GM13977 (cell line): ENCODE measurements around the gene TTC28.
"Not testable (repeated sequence)": the region's sequence is repeated elsewhere in the genome, so short reads cannot be mapped to it uniquely, and the experiment has no call there.

Experiments
- DNase-seq: peaks from one replicate; pipeline ENCODE4 v3.0.0; 2012; ENCODE audit warnings: low spot score
- in situ Hi-C: fragments of 300-500 bp; cut with MboI; formaldehyde crosslinking; loops from one replicate; pipeline ENCODE4 v1.12.0; 2022; ENCODE audit warnings: low sequenced_read_pairs, low pct_unique_long_range_greater_than_20kb, mixed read lengths, inconsistent platforms; ENCODE audit not compliant: unreplicated experiment
- TF ChIP-seq, protein P1 (sequence below): IDR thresholded peaks from 2 replicates; pipeline ENCODE4 v1.5.1; 2012; ENCODE audit warnings: mild to moderate bottlenecking, control low read depth; ENCODE audit not compliant: insufficient read depth; ENCODE audit errors: extremely low read depth, missing control alignments

TTC28 gene

DNA sequence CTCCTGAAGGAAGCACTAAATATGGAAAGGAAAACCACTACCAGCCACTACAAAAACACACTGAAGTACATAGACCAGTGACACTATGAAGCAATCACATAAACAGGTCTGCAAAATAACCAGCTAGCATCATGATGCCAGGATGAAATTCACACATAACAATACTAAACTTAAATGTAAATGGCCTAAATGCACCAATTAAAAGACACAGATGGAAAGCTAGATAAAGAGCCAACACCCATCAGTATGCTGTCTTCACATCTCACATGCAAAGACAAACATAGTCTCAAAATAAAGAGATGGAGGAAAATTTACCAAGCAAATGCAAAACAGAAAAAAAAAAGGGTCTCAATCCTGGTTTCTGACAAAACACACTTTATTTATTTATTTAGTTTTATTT, 171.7 kb downstream of the TTC28 start:
- in situ Hi-C loops: no loop called here
- DNase-seq: no peak
- TF ChIP-seq, protein P1, sequence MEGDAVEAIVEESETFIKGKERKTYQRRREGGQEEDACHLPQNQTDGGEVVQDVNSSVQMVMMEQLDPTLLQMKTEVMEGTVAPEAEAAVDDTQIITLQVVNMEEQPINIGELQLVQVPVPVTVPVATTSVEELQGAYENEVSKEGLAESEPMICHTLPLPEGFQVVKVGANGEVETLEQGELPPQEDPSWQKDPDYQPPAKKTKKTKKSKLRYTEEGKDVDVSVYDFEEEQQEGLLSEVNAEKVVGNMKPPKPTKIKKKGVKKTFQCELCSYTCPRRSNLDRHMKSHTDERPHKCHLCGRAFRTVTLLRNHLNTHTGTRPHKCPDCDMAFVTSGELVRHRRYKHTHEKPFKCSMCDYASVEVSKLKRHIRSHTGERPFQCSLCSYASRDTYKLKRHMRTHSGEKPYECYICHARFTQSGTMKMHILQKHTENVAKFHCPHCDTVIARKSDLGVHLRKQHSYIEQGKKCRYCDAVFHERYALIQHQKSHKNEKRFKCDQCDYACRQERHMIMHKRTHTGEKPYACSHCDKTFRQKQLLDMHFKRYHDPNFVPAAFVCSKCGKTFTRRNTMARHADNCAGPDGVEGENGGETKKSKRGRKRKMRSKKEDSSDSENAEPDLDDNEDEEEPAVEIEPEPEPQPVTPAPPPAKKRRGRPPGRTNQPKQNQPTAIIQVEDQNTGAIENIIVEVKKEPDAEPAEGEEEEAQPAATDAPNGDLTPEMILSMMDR: no peak

DNA sequence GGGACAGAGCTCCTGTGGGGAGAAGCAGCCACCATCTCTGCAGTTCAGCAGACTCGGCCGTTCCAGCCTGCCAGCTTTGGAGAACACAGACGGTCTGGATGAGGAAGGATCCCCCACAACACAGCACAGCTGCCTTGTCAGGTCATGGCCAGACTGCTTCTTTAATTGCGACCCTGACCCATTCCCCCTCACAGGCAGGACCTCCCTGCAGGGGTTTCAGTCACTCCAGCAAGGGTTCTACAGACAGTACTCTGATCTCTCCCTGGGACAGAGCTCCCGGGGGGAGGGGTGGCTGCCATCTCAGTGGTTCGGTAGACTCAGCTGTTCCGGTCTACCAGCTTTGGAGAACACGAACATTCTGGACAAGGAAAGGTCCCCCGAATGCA, 173.5 kb downstream of the TTC28 start:
- DNase-seq: no peak
- in situ Hi-C loops: no loop called here
- TF ChIP-seq, protein P1: no peak

DNA sequence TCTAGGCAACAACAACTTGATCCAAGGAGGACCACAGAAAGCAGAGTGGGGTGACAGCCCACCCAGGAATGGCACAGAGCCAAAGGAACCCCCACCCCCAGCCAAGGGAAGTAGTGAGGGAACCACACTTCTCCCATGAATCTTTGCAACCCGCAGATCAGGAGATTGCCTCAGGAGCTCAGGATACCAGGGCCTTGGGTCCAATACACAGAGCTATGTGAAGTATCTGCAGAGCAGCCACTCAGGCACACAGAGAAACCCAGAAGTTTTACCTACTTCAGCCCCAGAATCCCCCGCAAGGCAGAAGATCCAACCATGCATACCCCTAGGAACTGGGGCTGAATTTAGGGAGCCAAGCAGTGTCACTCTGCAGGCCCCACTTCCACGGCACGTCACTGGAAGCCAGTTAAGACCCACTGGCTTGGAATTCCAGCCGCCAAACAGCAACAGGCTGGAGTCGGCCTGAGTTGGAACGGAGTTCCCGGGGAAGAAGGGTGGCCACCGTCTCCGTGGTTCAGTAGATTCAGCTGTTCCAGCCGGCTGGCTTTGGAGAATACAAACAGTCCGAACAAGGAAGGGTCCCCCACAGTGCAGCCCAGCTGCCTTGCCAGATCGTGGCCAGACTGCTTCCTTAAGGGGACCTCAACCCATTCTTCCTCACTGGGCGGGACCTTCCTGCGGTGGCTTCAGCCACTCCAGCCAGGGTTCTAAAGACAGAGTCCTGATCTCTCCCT, 174.1 kb downstream of the TTC28 start:
- TF ChIP-seq, protein P1: no peak
- in situ Hi-C loops: no loop called here
- DNase-seq: no peak

DNA sequence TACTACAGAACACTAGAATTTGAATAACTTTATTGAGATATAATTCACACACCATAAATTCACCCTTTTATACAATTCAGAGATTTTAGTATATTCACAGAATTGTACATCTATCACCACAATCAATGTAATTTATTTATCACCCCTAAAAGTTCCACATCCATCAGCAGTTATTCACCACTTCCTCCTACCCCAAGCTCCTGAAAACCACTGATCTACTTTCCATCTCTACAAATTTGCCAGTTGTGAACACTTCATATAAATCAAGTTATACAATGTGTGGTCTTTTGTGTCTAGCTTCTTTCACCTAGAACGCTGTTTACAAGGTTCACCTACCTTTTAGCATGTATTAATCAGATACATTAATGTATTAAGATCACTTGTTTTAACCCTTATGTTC, 179.6 kb downstream of the TTC28 start:
- TF ChIP-seq, protein P1: no peak
- no peak for DNase-seq
- in situ Hi-C loops: no loop called here

DNA sequence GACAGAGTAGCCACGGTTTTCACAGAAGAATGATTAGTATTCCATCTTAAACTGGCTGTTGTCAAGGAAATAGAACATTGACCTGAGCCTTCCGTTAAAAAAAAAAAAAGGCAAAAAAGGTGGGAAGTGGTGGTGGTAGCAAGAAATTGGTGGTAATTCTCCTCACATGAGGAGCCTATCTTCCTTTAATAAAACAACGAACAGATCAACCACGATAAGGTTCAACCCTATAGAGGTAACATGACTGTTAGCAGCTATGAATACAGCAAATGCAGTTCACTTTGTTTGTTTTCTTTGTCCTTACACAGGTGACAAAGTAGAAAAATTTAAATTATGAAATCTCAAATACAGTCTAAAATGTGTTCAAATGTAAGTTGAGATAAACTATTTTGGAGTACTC, 181.6 kb downstream of the TTC28 start:
- TF ChIP-seq, protein P1: no peak
- in situ Hi-C loops: no loop called here
- no peak for DNase-seq

DNA sequence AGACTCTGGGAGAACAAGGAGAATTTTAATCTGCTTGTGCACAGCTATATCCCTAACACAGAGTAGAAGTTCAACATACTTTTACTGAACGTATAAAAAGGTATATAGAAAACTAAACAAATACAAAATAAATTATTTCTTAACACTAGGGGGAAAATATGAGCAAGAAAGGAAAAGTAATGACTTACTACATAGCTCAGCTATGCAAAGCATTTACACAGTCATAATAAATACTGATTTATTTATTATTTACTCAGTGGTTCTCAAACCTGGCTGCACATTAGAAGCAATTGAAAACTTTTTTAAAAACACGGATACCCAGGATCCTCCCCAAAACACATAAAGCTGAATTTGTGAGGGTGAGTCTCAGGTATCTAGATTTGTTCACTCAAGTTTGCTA, 182.5 kb downstream of the TTC28 start:
- TF ChIP-seq, protein P1: no peak
- no peak for DNase-seq
- in situ Hi-C loops: no loop called here

DNA sequence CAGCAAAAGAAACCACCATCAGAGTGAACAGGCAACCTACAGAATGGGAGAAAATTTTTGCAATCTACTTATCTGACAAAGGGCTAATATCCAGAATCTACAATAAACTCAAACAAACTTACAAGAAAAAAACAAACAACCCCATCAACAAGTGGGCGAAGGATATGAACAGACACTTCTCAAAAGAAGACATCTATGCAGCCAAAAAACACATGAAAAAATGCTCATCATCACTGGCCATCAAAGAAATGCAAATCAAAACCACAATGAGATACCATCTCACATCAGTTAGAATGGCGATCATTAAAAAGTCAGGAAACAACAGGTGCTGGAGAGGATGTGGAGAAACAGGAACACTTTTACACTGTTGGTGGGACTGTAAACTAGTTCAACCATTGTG, 188.4 kb downstream of the TTC28 start:
- in situ Hi-C loops, DNase-seq: not testable (repeated sequence)
